ENCODE results near the gene CD46.

GRCh38 chr1:207711285-207711684 lies 40.6 kb upstream of the CD46 start:
- TF ChIP-seq CTCF (IDR thresholded peaks at IDR 0.05) (no peak), POLR2AphosphoS5 (IDR thresholded peaks at IDR 0.05) (no peak), POLR2A (IDR thresholded peaks at IDR 0.05) (no peak), EP300 (IDR thresholded peaks at IDR 0.05; ENCODE audit: low read depth) (no peak)
